ENCODE measurements around the gene ANO9. TPM values are rescaled to one million over a fixed set of nuclear protein-coding genes. Genes with fewer than 3 reads are reported as not detected.

The ANO9 gene
- total RNA-seq, 4 donors from 2014 or later, result 0.44 to 1.5 (median 0.63) TPM

DNA sequence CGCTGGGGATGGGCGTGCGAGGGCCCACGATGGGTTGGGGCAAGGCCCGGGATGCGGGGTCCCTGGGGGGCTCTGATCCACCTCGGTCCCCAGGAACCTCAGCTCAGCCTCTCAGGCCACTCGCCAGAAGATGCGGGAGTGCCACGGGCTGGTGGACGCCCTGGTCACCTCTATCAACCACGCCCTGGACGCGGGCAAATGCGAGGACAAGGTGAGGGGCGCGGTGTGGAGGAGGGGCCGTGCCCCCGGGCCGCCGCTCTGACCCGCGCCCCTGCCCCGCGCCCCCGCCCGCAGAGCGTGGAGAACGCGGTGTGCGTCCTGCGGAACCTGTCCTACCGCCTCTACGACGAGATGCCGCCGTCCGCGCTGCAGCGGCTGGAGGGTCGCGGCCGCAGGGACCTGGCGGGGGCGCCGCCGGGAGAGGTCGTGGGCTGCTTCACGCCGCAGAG lies 41.5 kb downstream of the ANO9 start:
- TF ChIP-seq, protein P1, sequence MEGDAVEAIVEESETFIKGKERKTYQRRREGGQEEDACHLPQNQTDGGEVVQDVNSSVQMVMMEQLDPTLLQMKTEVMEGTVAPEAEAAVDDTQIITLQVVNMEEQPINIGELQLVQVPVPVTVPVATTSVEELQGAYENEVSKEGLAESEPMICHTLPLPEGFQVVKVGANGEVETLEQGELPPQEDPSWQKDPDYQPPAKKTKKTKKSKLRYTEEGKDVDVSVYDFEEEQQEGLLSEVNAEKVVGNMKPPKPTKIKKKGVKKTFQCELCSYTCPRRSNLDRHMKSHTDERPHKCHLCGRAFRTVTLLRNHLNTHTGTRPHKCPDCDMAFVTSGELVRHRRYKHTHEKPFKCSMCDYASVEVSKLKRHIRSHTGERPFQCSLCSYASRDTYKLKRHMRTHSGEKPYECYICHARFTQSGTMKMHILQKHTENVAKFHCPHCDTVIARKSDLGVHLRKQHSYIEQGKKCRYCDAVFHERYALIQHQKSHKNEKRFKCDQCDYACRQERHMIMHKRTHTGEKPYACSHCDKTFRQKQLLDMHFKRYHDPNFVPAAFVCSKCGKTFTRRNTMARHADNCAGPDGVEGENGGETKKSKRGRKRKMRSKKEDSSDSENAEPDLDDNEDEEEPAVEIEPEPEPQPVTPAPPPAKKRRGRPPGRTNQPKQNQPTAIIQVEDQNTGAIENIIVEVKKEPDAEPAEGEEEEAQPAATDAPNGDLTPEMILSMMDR (IDR thresholded peaks at IDR 0.05; ENCODE audit: low read depth), result no peak

DNA sequence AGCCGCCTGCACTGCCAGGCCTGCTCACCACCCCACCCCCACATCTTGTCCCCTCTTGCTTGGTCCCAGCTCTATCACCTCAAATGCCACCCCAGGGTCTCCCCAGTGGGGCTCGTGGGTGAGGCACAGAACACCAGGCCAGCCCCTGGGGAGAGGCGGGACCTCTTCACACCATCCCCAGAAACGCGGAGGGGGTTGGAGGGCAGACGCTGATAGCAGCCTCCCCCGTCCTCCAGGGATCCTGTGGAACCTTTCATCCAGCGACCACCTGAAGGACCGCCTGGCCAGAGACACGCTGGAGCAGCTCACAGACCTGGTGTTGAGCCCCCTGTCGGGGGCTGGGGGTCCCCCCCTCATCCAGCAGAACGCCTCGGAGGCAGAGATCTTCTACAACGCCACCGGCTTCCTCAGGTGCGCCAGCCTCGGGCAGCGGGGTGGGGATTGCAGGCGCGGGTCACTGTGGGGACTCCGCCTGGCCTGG lies 42.0 kb downstream of the ANO9 start:
- TF ChIP-seq, protein P1 (IDR thresholded peaks at IDR 0.05; ENCODE audit: low read depth), result no peak

DNA sequence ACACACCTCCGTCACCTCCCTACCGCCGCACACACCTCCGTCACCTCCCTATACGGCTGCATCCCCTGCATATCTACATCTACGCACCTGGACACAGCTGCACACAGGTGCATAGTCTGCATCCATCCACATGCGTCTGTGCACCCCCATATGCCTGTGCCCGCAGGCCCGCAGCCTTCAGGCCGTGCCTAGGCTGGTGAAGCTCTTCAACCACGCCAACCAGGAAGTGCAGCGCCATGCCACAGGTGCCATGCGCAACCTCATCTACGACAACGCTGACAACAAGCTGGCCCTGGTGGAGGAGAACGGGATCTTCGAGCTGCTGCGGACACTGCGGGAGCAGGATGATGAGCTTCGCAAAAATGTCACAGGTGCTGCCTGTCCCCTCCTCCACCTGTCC lies 43.0 kb downstream of the ANO9 start:
- TF ChIP-seq, protein P1 (IDR thresholded peaks at IDR 0.05; ENCODE audit: low read depth), result no peak

DNA sequence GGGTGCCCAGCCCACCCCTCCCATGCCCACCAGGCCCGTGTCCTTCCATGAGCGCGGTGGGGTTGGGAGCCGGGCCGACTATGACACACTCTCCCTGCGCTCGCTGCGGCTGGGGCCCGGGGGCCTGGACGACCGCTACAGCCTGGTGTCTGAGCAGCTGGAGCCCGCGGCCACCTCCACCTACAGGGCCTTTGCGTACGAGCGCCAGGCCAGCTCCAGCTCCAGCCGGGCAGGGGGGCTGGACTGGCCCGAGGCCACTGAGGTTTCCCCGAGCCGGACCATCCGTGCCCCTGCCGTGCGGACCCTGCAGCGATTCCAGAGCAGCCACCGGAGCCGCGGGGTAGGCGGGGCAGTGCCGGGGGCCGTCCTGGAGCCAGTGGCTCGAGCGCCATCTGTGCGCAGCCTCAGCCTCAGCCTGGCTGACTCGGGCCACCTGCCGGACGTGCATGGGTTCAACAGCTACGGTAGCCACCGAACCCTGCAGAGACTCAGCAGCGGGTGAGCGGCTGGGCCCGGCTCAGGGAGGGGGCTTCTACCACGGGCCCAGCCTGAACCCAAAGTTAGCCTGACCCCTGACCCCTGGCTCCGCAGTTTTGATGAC lies 44.8 kb downstream of the ANO9 start:
- TF ChIP-seq, protein P1 (IDR thresholded peaks at IDR 0.05; ENCODE audit: low read depth), result no peak

DNA sequence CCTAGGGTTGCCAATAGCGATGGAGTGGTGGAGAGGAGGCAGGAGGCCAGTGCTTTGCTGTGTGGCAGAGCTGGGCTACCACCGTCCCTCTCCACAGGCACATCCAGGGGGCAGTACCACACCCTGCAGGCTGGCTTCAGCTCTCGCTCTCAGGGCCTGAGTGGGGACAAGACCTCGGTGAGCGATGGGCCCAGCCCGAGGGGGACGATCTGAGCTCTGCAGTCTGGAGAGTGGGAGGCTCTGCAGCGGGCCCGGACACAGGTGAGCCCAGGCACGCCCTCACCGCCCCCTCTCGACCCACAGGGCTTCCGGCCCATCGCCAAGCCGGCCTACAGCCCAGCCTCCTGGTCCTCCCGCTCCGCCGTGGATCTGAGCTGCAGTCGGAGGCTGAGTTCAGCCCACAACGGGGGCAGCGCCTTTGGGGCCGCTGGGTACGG lies 45.3 kb downstream of the ANO9 start:
- TF ChIP-seq, protein P1 (IDR thresholded peaks at IDR 0.05; ENCODE audit: low read depth), result no peak

DNA sequence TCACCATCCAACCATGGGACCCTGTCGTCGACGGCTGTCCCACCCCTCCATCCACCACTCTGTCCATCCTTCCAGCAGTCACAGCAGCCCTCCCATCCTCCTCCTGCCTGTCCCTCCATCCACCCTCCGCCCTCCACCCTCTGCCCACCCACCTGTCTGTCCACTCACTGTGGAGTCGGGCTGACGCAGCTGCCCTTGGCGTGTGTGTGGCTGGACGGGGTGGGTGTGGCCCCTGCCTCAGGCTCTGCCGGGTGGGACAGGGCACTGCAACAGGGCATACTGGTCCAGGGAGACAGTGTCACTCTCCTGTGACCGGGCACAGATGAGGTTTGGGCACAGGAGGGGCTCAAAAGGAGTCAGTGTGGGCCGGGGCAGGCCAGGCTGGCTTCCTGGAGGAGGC lies 45.9 kb downstream of the ANO9 start:
- TF ChIP-seq, protein P1 (IDR thresholded peaks at IDR 0.05; ENCODE audit: low read depth), result no peak

DNA sequence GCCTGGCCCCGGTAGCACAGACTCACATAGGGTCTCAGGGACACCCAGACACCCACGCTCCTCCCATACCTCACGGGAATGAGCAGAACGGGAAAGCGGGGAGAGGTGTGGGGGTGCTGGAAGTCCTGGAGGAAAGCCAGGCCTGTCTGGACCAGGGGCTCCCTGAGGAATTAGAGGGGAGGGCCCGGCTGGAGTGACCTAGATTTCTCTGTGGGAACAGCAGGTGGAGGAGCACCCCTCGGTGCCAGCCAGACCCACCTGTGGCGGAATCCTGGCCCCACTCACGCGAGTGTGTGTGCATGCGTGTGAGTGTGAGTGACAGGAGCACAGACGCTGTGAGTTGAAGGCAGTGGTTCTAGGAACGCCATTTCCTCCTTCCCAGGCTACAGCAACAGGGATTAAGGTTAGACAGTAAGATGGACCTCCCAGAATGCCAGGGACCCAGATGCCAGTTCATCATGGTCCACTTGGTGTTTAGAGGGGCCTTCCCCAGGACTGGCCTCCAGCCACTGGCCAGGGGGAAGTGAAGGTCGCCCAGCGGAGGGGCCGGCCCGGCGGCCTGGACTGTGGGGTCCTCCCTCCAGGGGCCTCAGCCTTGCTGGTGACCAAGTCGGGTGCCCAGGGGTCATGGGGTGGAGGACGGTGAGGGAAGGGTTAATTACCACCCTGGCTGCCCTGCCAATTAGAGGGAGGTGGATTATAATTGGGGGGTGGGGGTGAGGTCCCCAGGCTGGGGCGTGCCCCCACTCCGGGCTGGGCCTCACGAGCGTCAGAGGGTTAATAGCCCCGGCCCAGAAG lies 46.8 kb downstream of the ANO9 start:
- TF ChIP-seq, protein P1 (IDR thresholded peaks at IDR 0.05; ENCODE audit: low read depth), result no peak
